CD14-positive monocyte (primary cell): ENCODE measurements around the gene TSPAN11. TPM values are rescaled to one million over a fixed set of nuclear protein-coding genes. Genes with fewer than 3 reads are reported as not detected.

Experiments used
- DNase-seq, 3 donors: peaks; one replicate each; pipeline ENCODE4 v3.0.0-alpha.2; 2011 to 2022
- H2AFZ ChIP-seq: 2 replicates; pipeline ENCODE4 v1.6.0; 2012; ENCODE audit warnings: mild to moderate bottlenecking, low read depth, low read length, inconsistent platforms; ENCODE audit not compliant: insufficient read depth, poor library complexity, severe bottlenecking
- H3K27ac ChIP-seq, 2 donors: 1 replicate in 1 of 2; 2 replicates in 1 of 2; pipeline ENCODE4 v1.5.1; 2012 to 2013; ENCODE audit warnings: low read length in 2 of 2, control low read depth in 1 of 2, inconsistent platforms in 1 of 2, low read depth in 1 of 2, mild to moderate bottlenecking in 1 of 2
- H3K27me3 ChIP-seq, 2 donors: one replicate each; pipeline versions ENCODE4 v1.6.0 to v1.6.1; 2011 to 2013; ENCODE audit warnings: low read length in 2 of 2; ENCODE audit not compliant: control insufficient read depth in 2 of 2, insufficient read depth in 2 of 2
- H3K36me3 ChIP-seq, 2 donors: replicated peaks in 1 of 2; 1 replicate in 1 of 2; 2 replicates in 1 of 2; pipeline versions ENCODE4 v1.5.1 to v1.6.1; 2012 to 2013; ENCODE audit warnings: low read length in 2 of 2, control low read depth in 1 of 2, inconsistent platforms in 1 of 2, mild to moderate bottlenecking in 1 of 2; ENCODE audit not compliant: insufficient read depth in 2 of 2, control insufficient read depth in 1 of 2
- H3K4me1 ChIP-seq, 2 donors: 1 replicate in 1 of 2; 2 replicates in 1 of 2; pipeline versions ENCODE4 v1.5.1 to v1.6.1; 2012 to 2013; ENCODE audit warnings: low read length in 2 of 2, control low read depth in 1 of 2, inconsistent platforms in 1 of 2, mild to moderate bottlenecking in 1 of 2, moderate library complexity in 1 of 2; ENCODE audit not compliant: insufficient read depth in 2 of 2, control insufficient read depth in 1 of 2
- H3K4me2 ChIP-seq: replicated peaks from 2 replicates; pipeline ENCODE3; 2012; ENCODE audit warnings: low read length, moderate library complexity, mild to moderate bottlenecking; ENCODE audit not compliant: poor library complexity, severe bottlenecking; ENCODE audit errors: extremely low read depth
- H3K4me3 ChIP-seq, 3 experiments: fragments of 200-600 bp in 1 of 3; sonication (generic) in 1 of 3; replicated peaks in 1 of 3; 1 replicate in 2 of 3; 2 replicates in 1 of 3; pipeline ENCODE4 v1.5.1; 2011 to 2013; ENCODE audit warnings: low read length in 3 of 3, mild to moderate bottlenecking in 3 of 3, control low read depth in 2 of 3, low read depth in 2 of 3, inconsistent platforms in 1 of 3, moderate library complexity in 1 of 3
- H3K79me2 ChIP-seq: 2 replicates; pipeline ENCODE4 v1.6.0; 2012; ENCODE audit warnings: mild to moderate bottlenecking, control low read depth, inconsistent platforms, low read length, moderate library complexity; ENCODE audit not compliant: insufficient read depth
- H3K9ac ChIP-seq: 2 replicates; pipeline ENCODE4 v1.6.0; 2017; ENCODE audit warnings: low read length, mild to moderate bottlenecking; ENCODE audit not compliant: insufficient read depth, poor library complexity, severe bottlenecking
- H3K9me3 ChIP-seq, 2 donors: replicated peaks in 1 of 2; 1 replicate in 1 of 2; 2 replicates in 1 of 2; pipeline versions ENCODE4 v1.5.1 to v1.6.1; 2012 to 2013; ENCODE audit warnings: low read length in 2 of 2, control low read depth in 1 of 2; ENCODE audit not compliant: control insufficient read depth in 1 of 2, insufficient read depth in 1 of 2
- H4K20me1 ChIP-seq: 2 replicates; pipeline ENCODE4 v1.6.0; 2012; ENCODE audit warnings: mild to moderate bottlenecking, low read length, control low read depth, moderate library complexity; ENCODE audit not compliant: insufficient read depth
- H3K27ac Mint-ChIP-seq, 7 donors: one replicate each; pipeline ENCODE4 v1.8.0; 2020; ENCODE audit warnings: mild to moderate bottlenecking in 7 of 7, mixed read lengths in 7 of 7, moderate library complexity in 6 of 7, inconsistent platforms in 2 of 7
- H3K27me3 Mint-ChIP-seq, 3 donors: one replicate each; pipeline ENCODE4 v1.8.0; 2021 to 2022; ENCODE audit warnings: low read depth in 3 of 3, mild to moderate bottlenecking in 3 of 3, mixed read lengths in 3 of 3, moderate library complexity in 3 of 3, inconsistent platforms in 1 of 3
- H3K36me3 Mint-ChIP-seq, 2 donors: one replicate each; pipeline ENCODE4 v1.8.0; 2020; ENCODE audit warnings: mixed read lengths in 2 of 2, inconsistent platforms in 1 of 2, mild to moderate bottlenecking in 1 of 2
- H3K4me1 Mint-ChIP-seq: one replicate; pipeline ENCODE4 v1.8.0; 2020; ENCODE audit warnings: mild to moderate bottlenecking, mixed read lengths
- H3K4me3 Mint-ChIP-seq, 2 donors: one replicate each; pipeline ENCODE4 v1.8.0; 2020; ENCODE audit warnings: mild to moderate bottlenecking in 2 of 2, mixed read lengths in 2 of 2, moderate library complexity in 1 of 2
- H3K9me3 Mint-ChIP-seq, 7 donors: one replicate each; pipeline ENCODE4 v1.8.0; 2020 to 2022; ENCODE audit warnings: mixed read lengths in 7 of 7, mild to moderate bottlenecking in 6 of 7, moderate library complexity in 6 of 7, inconsistent platforms in 2 of 7
- CTCF ChIP-seq: fragments of 200-600 bp; IDR thresholded peaks from one replicate; pipeline ENCODE4 v1.8.0; 2022; ENCODE audit warnings: antibody characterized with exemption, mild to moderate bottlenecking
- WGBS: methylation state at CpG from one replicate; pipeline ENCODE4 v1.1.5; 2013; ENCODE audit warnings: missing lambda C conversion rate; ENCODE audit not compliant: insufficient coverage; 5-methylcytosine and 5-hydroxymethylcytosine counted together
- intact Hi-C, 2 donors: fragments of 100-400 bp; cut with micrococcal nuclease; formaldehyde crosslinking; loops; one replicate each; pipeline versions ENCODE4 v1.15.0 to v1.15.1; 2023
- polyA plus RNA-seq, 3 donors: library from polyadenylated mRNA; depleted of rRNA in 1 of 3; unstranded in 2 of 3; stranded (reverse) in 1 of 3; fragments of 300-500 nt in 2 of 3; fragments of >200 nt in 1 of 3; fragmentation: Illumina TruSeq in 2 of 3; gene quantifications; 1 replicate in 2 of 3; 2 replicates in 1 of 3; pipeline ENCODE4 v1.2.3, GENCODE V29; 2012 to 2021

Gene TSPAN11
- polyA plus RNA-seq, 3 donors: not detected

GRCh38 chr12:31037028-31037427 is 110.5 kb downstream of the TSPAN11 start:
- no peaks in the 10 kb centered on the region for H3K4me1 ChIP-seq
- no peak overlapping the region for H3K27ac Mint-ChIP-seq

GRCh38 chr12:31037931-31038330 is 111.4 kb downstream of the TSPAN11 start:
- Histone ChIP-seq H3K79me2 (no peaks in the 10 kb centered on the region), H3K27me3 (no peaks in the 10 kb centered on the region), H3K9ac (no peak overlapping the region), H2AFZ (no peak overlapping the region), H3K36me3 (no peaks in the 10 kb centered on the region), H3K27ac (no peak overlapping the region), H3K4me1 (no peaks in the 10 kb centered on the region), H3K4me3 (no peak overlapping the region), H4K20me1 (no peaks in the 10 kb centered on the region), H3K4me2 (no peak overlapping the region), H3K9me3 (no peaks in the 10 kb centered on the region)
- no peak for TF ChIP-seq CTCF
- Mint-ChIP-seq H3K4me1 (no peaks in the 10 kb centered on the region), H3K27ac (peak overlapping the region in 1 of 7 donors; percentile 9), H3K36me3 (no peaks in the 10 kb centered on the region), H3K4me3 (no peak overlapping the region), H3K9me3 (peaks cover 0 to 1% (median 0%) of the 10 kb centered on the region in 7 donors), H3K27me3 (peaks cover 1 to 2% (median 2%) of the 10 kb centered on the region in 3 donors)
- intact Hi-C loops: no loop called here
- no peak for DNase-seq
- 100% methylated on average over 1 of the region's 2 CpGs for WGBS

More at GRCh38 chr12:31037028-31037427, 110.5 kb downstream of the TSPAN11 start:
- H3K27ac ChIP-seq: no peak overlapping the region
- Mint-ChIP-seq H3K27me3 (peaks cover 0 to 2% (median 1%) of the 10 kb centered on the region in 3 donors), H3K4me1 (peaks cover under 1% of the 10 kb centered on the region), H3K36me3 (no peaks in the 10 kb centered on the region), H3K9me3 (no peaks in the 10 kb centered on the region), H3K4me3 (no peak overlapping the region)
- H3K9me3 ChIP-seq: no peaks in the 10 kb centered on the region
- intact Hi-C loops: no loop called here
- DNase-seq: no peak
- no peak overlapping the region for H2AFZ ChIP-seq
- H3K36me3 ChIP-seq: no peaks in the 10 kb centered on the region
- 89% methylated on average over 1 of the region's 1 CpG for WGBS
- no peak overlapping the region for H3K4me2 ChIP-seq
- no peaks in the 10 kb centered on the region for H3K27me3 ChIP-seq
- no peaks in the 10 kb centered on the region for H4K20me1 ChIP-seq
- no peak overlapping the region for H3K9ac ChIP-seq
- H3K4me3 ChIP-seq: no peak overlapping the region
- H3K79me2 ChIP-seq: no peaks in the 10 kb centered on the region
- TF ChIP-seq CTCF: no peak
